ENCODE measurements around the gene CFAP52. TPM values are rescaled to one million over a fixed set of nuclear protein-coding genes. Genes with fewer than 3 reads are reported as not detected.

CFAP52 gene
- total RNA-seq, 1 experiment from 2014 or later, result not detected

DNA sequence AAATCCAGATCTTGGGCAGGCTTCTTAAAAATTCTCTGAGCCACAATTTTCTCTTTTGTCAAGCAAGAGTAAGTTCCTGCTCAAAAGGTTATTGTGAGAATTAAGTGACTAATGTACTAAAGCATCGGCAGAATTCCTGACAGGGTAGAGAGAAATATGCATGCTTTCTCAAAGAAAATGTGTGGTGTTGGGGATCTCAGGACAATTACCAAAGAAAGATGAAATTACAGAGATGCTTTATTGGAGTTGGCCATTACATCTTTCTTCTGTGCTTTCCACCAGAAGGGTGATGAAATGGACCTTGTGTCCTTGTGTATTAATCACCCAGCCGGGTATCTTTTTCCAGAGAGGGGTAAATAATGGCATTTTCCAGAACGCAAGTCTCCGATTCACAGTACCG is 67.2 kb downstream of the CFAP52 start:
- H4K91ac ChIP-seq (ENCODE audit: insufficient read length, low read depth, low read length), result no peak overlapping the region
- no peak overlapping the region for H3K14ac ChIP-seq (ENCODE audit: insufficient read depth, low read length)
- H3K18ac ChIP-seq (ENCODE audit: insufficient read length, low read depth, low read length), result no peak overlapping the region
- H3K27ac ChIP-seq (ENCODE audit: insufficient read length, low read depth, low read length), result no peak overlapping the region
- H3K23ac ChIP-seq (ENCODE audit: insufficient read length, low read depth, low read length), result no peak overlapping the region
- no peak overlapping the region for H4K8ac ChIP-seq (replicated peaks; ENCODE audit: insufficient read length, low read depth, low read length)
- H3K79me1 ChIP-seq (ENCODE audit: insufficient read depth, low read depth, low read length, poor library complexity, severe bottlenecking), result no peaks in the 10 kb centered on the region
- no peak overlapping the region for H3T11ph ChIP-seq (ENCODE audit: low read length)
- no peak overlapping the region for H2BK5ac ChIP-seq (ENCODE audit: insufficient read length, low read length)
- Mint-ChIP-seq H3K27me3 (ENCODE audit: low read depth) (peaks cover 14% of the 10 kb centered on the region), H3K36me3 (ENCODE audit: insufficient read depth in 1 of 3, low read depth in 3 of 3) (no peaks in the 10 kb centered on the region), H3K9me3 (peaks cover 0 to 2% of the 10 kb centered on the region in 2 experiments; a peak in 3 of 5 replicates), H3K27ac (no peak overlapping the region), H3K4me1 (peaks cover 32 to 35% of the 10 kb centered on the region in 2 experiments), H3K4me3 (peak overlapping the region in 1 of 2 experiments; percentile 92; a peak in 2 of 5 replicates)
- no peaks in the 10 kb centered on the region for H4K20me1 ChIP-seq (ENCODE audit: control insufficient read depth, insufficient read depth, insufficient read length)
- H2AK5ac ChIP-seq (ENCODE audit: insufficient read length, low read length), result no peak overlapping the region
- H3K27me3 ChIP-seq (ENCODE audit: insufficient read depth, low read length), result peaks cover 4% of the 10 kb centered on the region; the same call in 1 of the 2 replicates
- H2BK15ac ChIP-seq (ENCODE audit: low read depth, low read length), result no peak overlapping the region
- WGBS (ENCODE audit: extremely low coverage, insufficient read length, low lambda C conversion rate), result no CpG with 5 or more reads among the region's 5 CpGs
- peaks cover 3% of the 10 kb centered on the region; the same call in 1 of the 2 replicates for H3K4me1 ChIP-seq (ENCODE audit: insufficient read depth, low read length)
- no peak overlapping the region for H3K4ac ChIP-seq (ENCODE audit: low read depth, low read length)
- TF ChIP-seq, protein P1, sequence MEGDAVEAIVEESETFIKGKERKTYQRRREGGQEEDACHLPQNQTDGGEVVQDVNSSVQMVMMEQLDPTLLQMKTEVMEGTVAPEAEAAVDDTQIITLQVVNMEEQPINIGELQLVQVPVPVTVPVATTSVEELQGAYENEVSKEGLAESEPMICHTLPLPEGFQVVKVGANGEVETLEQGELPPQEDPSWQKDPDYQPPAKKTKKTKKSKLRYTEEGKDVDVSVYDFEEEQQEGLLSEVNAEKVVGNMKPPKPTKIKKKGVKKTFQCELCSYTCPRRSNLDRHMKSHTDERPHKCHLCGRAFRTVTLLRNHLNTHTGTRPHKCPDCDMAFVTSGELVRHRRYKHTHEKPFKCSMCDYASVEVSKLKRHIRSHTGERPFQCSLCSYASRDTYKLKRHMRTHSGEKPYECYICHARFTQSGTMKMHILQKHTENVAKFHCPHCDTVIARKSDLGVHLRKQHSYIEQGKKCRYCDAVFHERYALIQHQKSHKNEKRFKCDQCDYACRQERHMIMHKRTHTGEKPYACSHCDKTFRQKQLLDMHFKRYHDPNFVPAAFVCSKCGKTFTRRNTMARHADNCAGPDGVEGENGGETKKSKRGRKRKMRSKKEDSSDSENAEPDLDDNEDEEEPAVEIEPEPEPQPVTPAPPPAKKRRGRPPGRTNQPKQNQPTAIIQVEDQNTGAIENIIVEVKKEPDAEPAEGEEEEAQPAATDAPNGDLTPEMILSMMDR (conservative IDR thresholded peaks at IDR 0.05), result no peak
- H3K9ac ChIP-seq (ENCODE audit: extremely low read depth, insufficient read length, low read length), result no peak overlapping the region
- no peak overlapping the region for H2BK20ac ChIP-seq (ENCODE audit: low read depth, low read length, poor library complexity, severe bottlenecking)
- no peak overlapping the region for H2BK120ac ChIP-seq (ENCODE audit: low read depth, low read length, poor library complexity, severe bottlenecking)
- no peak overlapping the region for H2BK12ac ChIP-seq (ENCODE audit: insufficient read length, low read depth, low read length)
- H3K23me2 ChIP-seq (ENCODE audit: insufficient read length, low read depth, low read length, poor library complexity, severe bottlenecking), result peaks cover 17% of the 10 kb centered on the region
- no peak overlapping the region for H3K4me2 ChIP-seq (ENCODE audit: insufficient read depth, insufficient read length, low read length)
- no peaks in the 10 kb centered on the region for H3K79me2 ChIP-seq (ENCODE audit: insufficient read depth, low read length)
- no peak overlapping the region for H3K56ac ChIP-seq (ENCODE audit: insufficient read length, low read depth, low read length)
- H3K9me3 ChIP-seq (ENCODE audit: control insufficient read depth, low read depth, low read length), result no peaks in the 10 kb centered on the region
- no peak for DNase-seq
- no peak overlapping the region for H2AFZ ChIP-seq (ENCODE audit: low read length)
- no peak overlapping the region for H4K5ac ChIP-seq (ENCODE audit: insufficient read length, low read depth, low read length)

Measured in H9 (cell line).